Endothelial cell of umbilical vein (primary cell): ENCODE measurements around the gene AATF. TPM values are rescaled to one million over a fixed set of nuclear protein-coding genes. Genes with fewer than 3 reads are reported as not detected.

ENCODE experiments used
- BruUV-seq: library from RNA; stranded (reverse); fragments of 400-500 nt; replicated peaks from 2 replicates; lab custom pipeline; 2021; lab: Mats Ljungman, UMichigan
- CTCF ChIA-PET: fragments of 300-600, 350-600 bp; sonication (Branson Sonifier 250); formaldehyde crosslinking; loops from one replicate; lab custom pipeline; 2021; ENCODE audit warnings: antibody characterized with exemption, inconsistent platforms; lab: Charles Lee
- POLR2A ChIA-PET: fragments of 300-600, 350-600 bp; sonication (Branson Sonifier 250); formaldehyde crosslinking; loops from one replicate; lab custom pipeline; 2021; ENCODE audit warnings: antibody characterized with exemption, inconsistent platforms; lab: Charles Lee
- DNase-seq: peaks from one replicate; pipeline ENCODE4 v3.0.0-alpha.2; 2011; ENCODE audit warnings: low read depth, low spot score
- FAIRE-seq: peaks from 2 replicates; lab custom pipeline; 2011; peaks lifted over from hg19 to GRCh38; lab: Jason Lieb, UNC
- H2AFZ ChIP-seq: 2 replicates; pipeline ENCODE4 v1.6.0; 2012; ENCODE audit warnings: low read depth, low read length, control low read depth, inconsistent platforms
- H3K27ac ChIP-seq: 2 replicates; pipeline ENCODE4 v1.5.1; 2011; ENCODE audit warnings: low read depth, mild to moderate bottlenecking, control low read depth, low read length, moderate library complexity; ENCODE audit not compliant: insufficient read depth
- H3K27me3 ChIP-seq, 2 experiments: 2 replicates each; pipeline versions ENCODE4 v1.6.0 to v1.6.1; 2011; ENCODE audit warnings: low read length in 2 of 2, mixed read lengths in 1 of 2; ENCODE audit not compliant: control insufficient read depth in 2 of 2, insufficient read depth in 2 of 2
- H3K36me3 ChIP-seq, 2 experiments: 2 replicates in 1 of 2; 3 replicates in 1 of 2; pipeline ENCODE4 v1.5.1; 2011; ENCODE audit warnings: low read length in 2 of 2, mild to moderate bottlenecking in 1 of 2, moderate library complexity in 1 of 2; ENCODE audit not compliant: control insufficient read depth in 2 of 2, insufficient read depth in 2 of 2; ENCODE audit errors: extremely low read depth in 1 of 2
- H3K4me1 ChIP-seq: 3 replicates; pipeline ENCODE4 v1.5.1; 2011; ENCODE audit warnings: mild to moderate bottlenecking, low read length; ENCODE audit not compliant: control insufficient read depth, insufficient read depth; ENCODE audit errors: extremely low read depth
- H3K4me2 ChIP-seq: 2 replicates; pipeline ENCODE4 v1.6.1; 2011; ENCODE audit warnings: low read length, control low read depth, mixed read lengths; ENCODE audit not compliant: insufficient read depth
- H3K4me3 ChIP-seq, 3 experiments: fragments of 200-600 bp in 1 of 3; sonication (generic), shearing (Covaris generic) in 1 of 3; replicated peaks in 1 of 3; 2 replicates each; pipeline ENCODE4 v1.5.1; 2011 to 2016; ENCODE audit warnings: control low read depth in 3 of 3, low read length in 3 of 3, mild to moderate bottlenecking in 2 of 3, inconsistent platforms in 1 of 3, low read depth in 1 of 3, moderate library complexity in 1 of 3; ENCODE audit not compliant: insufficient read depth in 1 of 3
- H3K79me2 ChIP-seq: 2 replicates; pipeline ENCODE4 v1.6.0; 2012; ENCODE audit warnings: low read length, inconsistent platforms; ENCODE audit not compliant: control insufficient read depth, insufficient read depth
- H3K9ac ChIP-seq: replicated peaks from 2 replicates; pipeline ENCODE3; 2011; ENCODE audit warnings: low read length, control low read depth; ENCODE audit not compliant: insufficient read depth; ENCODE audit errors: extremely low read depth
- H3K9me1 ChIP-seq: replicated peaks from 3 replicates; pipeline ENCODE4 v1.6.0; 2011; ENCODE audit warnings: mild to moderate bottlenecking, low read length; ENCODE audit not compliant: control insufficient read depth, insufficient read depth; ENCODE audit errors: extremely low read depth
- H3K9me3 ChIP-seq: replicated peaks from 2 replicates; pipeline ENCODE4 v1.5.1; 2012; ENCODE audit warnings: low read length, inconsistent platforms; ENCODE audit not compliant: control insufficient read depth, insufficient read depth
- H4K20me1 ChIP-seq: replicated peaks from 2 replicates; pipeline ENCODE3; 2011; ENCODE audit warnings: mild to moderate bottlenecking, low read length; ENCODE audit not compliant: control insufficient read depth, insufficient read depth; ENCODE audit errors: extremely low read depth
- EZH2 ChIP-seq: IDR thresholded peaks from 2 replicates; pipeline ENCODE4 v1.6.1; 2012; ENCODE audit warnings: borderline replicate concordance, low read depth, mild to moderate bottlenecking, moderate library complexity, low read length, inconsistent platforms; ENCODE audit not compliant: severe bottlenecking
- FOS ChIP-seq: IDR thresholded peaks from 2 replicates; pipeline ENCODE4 v1.6.1; 2011; ENCODE audit warnings: mild to moderate bottlenecking, low read length, moderate library complexity, borderline replicate concordance; ENCODE audit not compliant: insufficient read depth
- GATA2 ChIP-seq: IDR thresholded peaks from 2 replicates; pipeline ENCODE4 v1.7.0; 2011; ENCODE audit warnings: low read depth, mild to moderate bottlenecking, moderate library complexity, mixed read lengths, low read length; ENCODE audit not compliant: insufficient read length, insufficient read depth
- JUN ChIP-seq: IDR thresholded peaks from 2 replicates; pipeline ENCODE4 v1.6.1; 2011; ENCODE audit warnings: borderline replicate concordance, low read depth; ENCODE audit not compliant: insufficient read length, insufficient read depth
- MAX ChIP-seq: IDR thresholded peaks from 2 replicates; pipeline ENCODE4 v1.6.1; 2011; ENCODE audit not compliant: insufficient read depth, insufficient read length
- MYC ChIP-seq: IDR thresholded peaks from one replicate; pipeline ENCODE4 v1.6.1; 2011; ENCODE audit warnings: mild to moderate bottlenecking, low read depth, low read length
- POLR2A ChIP-seq: IDR thresholded peaks from 2 replicates; pipeline ENCODE4 v1.6.1; 2012; ENCODE audit warnings: low read depth, mild to moderate bottlenecking, control low read depth, low read length
- POLR2AphosphoS5 ChIP-seq: IDR thresholded peaks from 2 replicates; pipeline ENCODE4 v1.6.1; 2012; ENCODE audit warnings: low read depth, mild to moderate bottlenecking, control low read depth, low read length, moderate library complexity; ENCODE audit not compliant: insufficient read depth
- dilution Hi-C: fragments of 300-500 bp; cut with MboI; formaldehyde crosslinking; loops from one replicate; pipeline ENCODE4 v1.15.0; 2019; ENCODE audit warnings: low sequenced_read_pairs; ENCODE audit not compliant: extremely low pct_ligation_motif_present
- intact Hi-C: fragments of 100-400 bp; cut with micrococcal nuclease; formaldehyde crosslinking; loops from one replicate; pipeline ENCODE4 v1.10.0; 2022
- polyA plus RNA-seq, 4 experiments: library from polyadenylated mRNA; depleted of rRNA in 3 of 4; stranded (reverse) in 3 of 4; unstranded in 1 of 4; fragments of >200 nt; gene quantifications; 2 replicates each; pipeline versions ENCODE4 v1.2.1 to v1.2.3, GENCODE V29; 2011 to 2012; ENCODE audit warnings: missing spikeins in 1 of 4
- total RNA-seq: library from RNA; stranded (reverse); gene quantifications from 2 replicates; pipeline ENCODE4 v1.2.3, GENCODE V29; 2021
- TF ChIP-seq, protein P1 (sequence below), 2 donors: IDR thresholded peaks; 1 replicate in 1 of 2; 2 replicates in 1 of 2; pipeline ENCODE4 v1.5.1; 2011; ENCODE audit warnings: low read length in 2 of 2, mild to moderate bottlenecking in 2 of 2, moderate library complexity in 2 of 2, control low read depth in 1 of 2, inconsistent platforms in 1 of 2, low read depth in 1 of 2; ENCODE audit not compliant: insufficient read depth in 1 of 2; ENCODE audit errors: extremely low read depth in 1 of 2

The AATF gene
- total and polyA plus RNA-seq, 2 donors (not counting 3 experiments of a cell fraction or from before 2014, with no cell fraction given), result 15.7 to 47.2 TPM

DNA sequence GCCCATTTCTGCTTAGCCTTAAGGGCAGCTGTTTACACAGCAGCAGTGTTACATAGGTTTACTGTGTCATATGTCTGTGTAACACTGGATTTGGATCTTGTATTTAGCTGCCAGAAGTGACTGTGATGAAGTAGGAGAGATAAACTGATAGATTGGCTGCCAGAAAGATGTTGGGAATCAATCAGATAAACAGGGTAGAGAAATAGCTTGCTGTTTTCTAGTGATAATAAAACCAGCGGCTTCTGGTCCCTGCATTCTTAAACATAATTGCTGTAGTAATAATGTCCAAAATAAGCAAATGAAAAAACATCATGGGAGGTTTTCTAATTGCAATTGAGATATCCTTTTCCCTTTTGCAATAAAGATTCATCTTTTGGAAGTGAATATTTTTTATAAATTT, 68.7 kb downstream of the AATF start:
- Histone ChIP-seq H4K20me1 (no peaks in the 10 kb centered on the region), H2AFZ (no peak overlapping the region), H3K9me3 (no peaks in the 10 kb centered on the region), H3K9ac (no peak overlapping the region), H3K9me1 (peaks cover 5% of the 10 kb centered on the region), H3K79me2 (no peaks in the 10 kb centered on the region), H3K4me3 (no peak overlapping the region), H3K27me3 (no peaks in the 10 kb centered on the region), H3K4me2 (no peak overlapping the region), H3K36me3 (no peaks in the 10 kb centered on the region), H3K4me1 (no peaks in the 10 kb centered on the region), H3K27ac (no peak overlapping the region)
- DNase-seq, result no peak
- no TSS peak for BruUV-seq
- ChIA-PET CTCF (interaction anchor here (0.6 to 1.0 kb wide), 2 partner anchors 15 to 30 kb away, joined by 3 to 4 read pairs; no protein-coding TSS in a partner anchor), POLR2A (no interaction called here)
- TF ChIP-seq POLR2A (no peak), EZH2 (no peak), GATA2 (no peak), MYC (no peak), FOS (no peak), POLR2AphosphoS5 (no peak), JUN (no peak), MAX (no peak)
- TF ChIP-seq, protein P1, sequence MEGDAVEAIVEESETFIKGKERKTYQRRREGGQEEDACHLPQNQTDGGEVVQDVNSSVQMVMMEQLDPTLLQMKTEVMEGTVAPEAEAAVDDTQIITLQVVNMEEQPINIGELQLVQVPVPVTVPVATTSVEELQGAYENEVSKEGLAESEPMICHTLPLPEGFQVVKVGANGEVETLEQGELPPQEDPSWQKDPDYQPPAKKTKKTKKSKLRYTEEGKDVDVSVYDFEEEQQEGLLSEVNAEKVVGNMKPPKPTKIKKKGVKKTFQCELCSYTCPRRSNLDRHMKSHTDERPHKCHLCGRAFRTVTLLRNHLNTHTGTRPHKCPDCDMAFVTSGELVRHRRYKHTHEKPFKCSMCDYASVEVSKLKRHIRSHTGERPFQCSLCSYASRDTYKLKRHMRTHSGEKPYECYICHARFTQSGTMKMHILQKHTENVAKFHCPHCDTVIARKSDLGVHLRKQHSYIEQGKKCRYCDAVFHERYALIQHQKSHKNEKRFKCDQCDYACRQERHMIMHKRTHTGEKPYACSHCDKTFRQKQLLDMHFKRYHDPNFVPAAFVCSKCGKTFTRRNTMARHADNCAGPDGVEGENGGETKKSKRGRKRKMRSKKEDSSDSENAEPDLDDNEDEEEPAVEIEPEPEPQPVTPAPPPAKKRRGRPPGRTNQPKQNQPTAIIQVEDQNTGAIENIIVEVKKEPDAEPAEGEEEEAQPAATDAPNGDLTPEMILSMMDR (IDR thresholded peaks at IDR 0.05; ENCODE audit: extremely low read depth in 1 of 2, insufficient read depth in 1 of 2, low read depth in 1 of 2, low read length in 2 of 2), result no peak
- intact Hi-C loops (no loop called here), dilution Hi-C loops (no loop called here)
- FAIRE-seq, result no peak
